GM21390 (cell line): ENCODE data around the gene NSG2.

ENCODE experiments used
- ATAC-seq: cut with Tn5 transposase; IDR thresholded peaks from one replicate; pipeline ENCODE4 v1.9.1; 2021; ENCODE audit not compliant: unreplicated experiment

The NSG2 gene

GRCh38 chr5:174059247-174059646 lies 13.7 kb downstream of the NSG2 start:
- ATAC-seq = no peak

- no peak for ATAC-seq
These were observed 17.7 kb downstream of the NSG2 start for GRCh38 chr5:174063082-174063756.

GRCh38 chr5:174064171-174064570 lies 18.7 kb downstream of the NSG2 start:
- ATAC-seq = no peak

- no peak for ATAC-seq
These were observed 20.2 kb downstream of the NSG2 start for GRCh38 chr5:174065528-174066197.

- ATAC-seq = no peak
These were observed 22.0 kb downstream of the NSG2 start for GRCh38 chr5:174067499-174067898.

- ATAC-seq = no peak
These were observed 26.0 kb downstream of the NSG2 start for GRCh38 chr5:174071484-174071883.

GRCh38 chr5:174073122-174073660 lies 27.7 kb downstream of the NSG2 start:
- no peak for ATAC-seq

- ATAC-seq = no peak
These were observed 28.9 kb downstream of the NSG2 start for GRCh38 chr5:174074369-174074768.

GRCh38 chr5:174078416-174078815 lies 32.9 kb downstream of the NSG2 start:
- no peak for ATAC-seq

- no peak for ATAC-seq
These were observed 36.8 kb downstream of the NSG2 start for GRCh38 chr5:174082286-174082685.

- ATAC-seq = no peak
These were observed 37.7 kb downstream of the NSG2 start for GRCh38 chr5:174083056-174083827.

GRCh38 chr5:174084691-174085154 lies 39.2 kb downstream of the NSG2 start:
- ATAC-seq = no peak

- ATAC-seq = no peak
These were observed 41.2 kb downstream of the NSG2 start for GRCh38 chr5:174086751-174087150.

GRCh38 chr5:174087783-174088182 lies 42.3 kb downstream of the NSG2 start:
- ATAC-seq = no peak

- ATAC-seq = no peak
These were observed 44.6 kb downstream of the NSG2 start for GRCh38 chr5:174090129-174090528.

- no peak for ATAC-seq
These were observed 47.6 kb downstream of the NSG2 start for GRCh38 chr5:174093123-174093522.

- ATAC-seq = no peak
These were observed 49.5 kb downstream of the NSG2 start for GRCh38 chr5:174094857-174095606.

- no peak for ATAC-seq
These were observed 51.1 kb downstream of the NSG2 start for GRCh38 chr5:174096619-174097018.

GRCh38 chr5:174097486-174098185 lies 52.1 kb downstream of the NSG2 start:
- no peak for ATAC-seq

GRCh38 chr5:174098694-174099093 lies 53.2 kb downstream of the NSG2 start:
- ATAC-seq = no peak
